Gastrocnemius medialis (tissue), 4 donors: ENCODE measurements around the gene IRF5. TPM values are rescaled to one million over a fixed set of nuclear protein-coding genes. Genes with fewer than 3 reads are reported as not detected.

Experiments used
- ATAC-seq, 2 donors: fragments of 150-250 bp; one replicate each; pipeline ENCODE4 v1.9.1; 2016
- DNase-seq, 2 donors: peaks; one replicate each; pipeline ENCODE4 v3.0.0-alpha.2; 2019
- H3K27ac ChIP-seq, 4 donors: fragments of 200-600 bp; sonication (generic); 1 replicate in 1 of 4; 2 replicates in 3 of 4; pipeline ENCODE4 v1.5.1; 2016 to 2018; ENCODE audit warnings: mild to moderate bottlenecking in 2 of 4, moderate library complexity in 1 of 4
- H3K27me3 ChIP-seq, 3 donors: fragments of 200-600 bp; sonication (generic) in 2 of 3; 1 replicate in 1 of 3; 2 replicates in 2 of 3; pipeline versions ENCODE4 v1.5.1 to v1.6.0; 2016 to 2019; ENCODE audit warnings: mild to moderate bottlenecking in 1 of 3, moderate library complexity in 1 of 3
- H3K36me3 ChIP-seq, 2 donors: fragments of 200-600 bp; sonication (generic) in 1 of 2; one replicate each; pipeline ENCODE4 v1.5.1; 2017 to 2018
- H3K4me1 ChIP-seq, 2 donors: fragments of 200-600 bp; sonication (generic) in 1 of 2; one replicate each; pipeline ENCODE4 v1.5.1; 2016 to 2017; ENCODE audit warnings: mild to moderate bottlenecking in 2 of 2
- H3K4me3 ChIP-seq, 4 donors: fragments of 200-600 bp; sonication (generic) in 3 of 4; 1 replicate in 1 of 4; 2 replicates in 3 of 4; pipeline ENCODE4 v1.5.1; 2016 to 2019; ENCODE audit warnings: mild to moderate bottlenecking in 2 of 4
- H3K9me3 ChIP-seq, 3 donors: fragments of 200-600 bp; sonication (generic) in 2 of 3; 1 replicate in 1 of 3; 2 replicates in 2 of 3; pipeline ENCODE4 v1.5.1; 2016 to 2019
- POLR2A ChIP-seq, 2 donors: fragments of 450-650 bp; IDR thresholded peaks; one replicate each; pipeline ENCODE4 v1.6.1; 2017; ENCODE audit warnings: antibody characterized with exemption in 2 of 2, mild to moderate bottlenecking in 2 of 2, moderate library complexity in 2 of 2
- in situ Hi-C, 4 donors: fragments of 200-750 bp; cut with MboI; loops; one replicate each; pipeline versions ENCODE4 v1.15.0 to v1.8.0; 2017; ENCODE audit warnings: low sequenced_read_pairs in 4 of 4
- intact Hi-C: fragments of 100-400 bp; cut with DNase I; formaldehyde crosslinking; loops from one replicate; pipeline ENCODE4 v1.15.1; 2023; ENCODE audit warnings: low total_unique reads
- total RNA-seq, 4 donors: library from RNA; depleted of rRNA; stranded (reverse); fragments of >200 nt; gene quantifications; one replicate each; pipeline versions ENCODE4 v1.1.0 to v1.2.3, GENCODE V29; 2016
- TF ChIP-seq, protein P1 (sequence below), 5 experiments: fragments of 450-650 bp in 3 of 5; fragments of 200-600 bp in 2 of 5; sonication (generic) in 2 of 5; IDR thresholded peaks in 4 of 5; conservative IDR thresholded peaks in 1 of 5; 1 replicate in 4 of 5; 2 replicates in 1 of 5; pipeline ENCODE4 v1.5.1; 2016 to 2019; ENCODE audit warnings: antibody characterized with exemption in 5 of 5, mild to moderate bottlenecking in 3 of 5, moderate library complexity in 3 of 5

Gene IRF5
- total RNA-seq, 4 donors from 2014 or later: 0.27 to 3.8 (median 2.8) TPM

- Histone ChIP-seq H3K27me3 (peaks cover 15 to 26% (median 25%) of the 10 kb centered on the region in 3 donors), H3K36me3 (no peaks in the 10 kb centered on the region), H3K27ac (no peak overlapping the region), H3K9me3 (no peaks in the 10 kb centered on the region), H3K4me1 (peaks cover 0 to 9% of the 10 kb centered on the region in 2 donors), H3K4me3 (no peak overlapping the region)
- intact Hi-C loops: no loop called here
- no peak for DNase-seq
- ATAC-seq: no peak
- in situ Hi-C loops: no loop called here
- TF ChIP-seq POLR2A (IDR thresholded peaks at IDR 0.05): no peak
- TF ChIP-seq, protein P1, sequence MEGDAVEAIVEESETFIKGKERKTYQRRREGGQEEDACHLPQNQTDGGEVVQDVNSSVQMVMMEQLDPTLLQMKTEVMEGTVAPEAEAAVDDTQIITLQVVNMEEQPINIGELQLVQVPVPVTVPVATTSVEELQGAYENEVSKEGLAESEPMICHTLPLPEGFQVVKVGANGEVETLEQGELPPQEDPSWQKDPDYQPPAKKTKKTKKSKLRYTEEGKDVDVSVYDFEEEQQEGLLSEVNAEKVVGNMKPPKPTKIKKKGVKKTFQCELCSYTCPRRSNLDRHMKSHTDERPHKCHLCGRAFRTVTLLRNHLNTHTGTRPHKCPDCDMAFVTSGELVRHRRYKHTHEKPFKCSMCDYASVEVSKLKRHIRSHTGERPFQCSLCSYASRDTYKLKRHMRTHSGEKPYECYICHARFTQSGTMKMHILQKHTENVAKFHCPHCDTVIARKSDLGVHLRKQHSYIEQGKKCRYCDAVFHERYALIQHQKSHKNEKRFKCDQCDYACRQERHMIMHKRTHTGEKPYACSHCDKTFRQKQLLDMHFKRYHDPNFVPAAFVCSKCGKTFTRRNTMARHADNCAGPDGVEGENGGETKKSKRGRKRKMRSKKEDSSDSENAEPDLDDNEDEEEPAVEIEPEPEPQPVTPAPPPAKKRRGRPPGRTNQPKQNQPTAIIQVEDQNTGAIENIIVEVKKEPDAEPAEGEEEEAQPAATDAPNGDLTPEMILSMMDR (IDR thresholded peaks at IDR 0.05 in 4 of 5, conservative IDR thresholded peaks at IDR 0.05 in 1 of 5): no peak
Measured at GRCh38 chr7:128918016-128918665, 19.6 kb upstream of the IRF5 start.

GRCh38 chr7:128919241-128919640 is 18.5 kb upstream of the IRF5 start:
- intact Hi-C loops: no loop called here
- peaks cover 15 to 32% (median 21%) of the 10 kb centered on the region in 3 donors for H3K27me3 ChIP-seq
- no peak for DNase-seq

GRCh38 chr7:128919881-128920799 is 17.6 kb upstream of the IRF5 start:
- Histone ChIP-seq H3K4me1 (peaks cover 0 to 7% of the 10 kb centered on the region in 2 donors), H3K27ac (no peak overlapping the region), H3K27me3 (peaks cover 12 to 23% (median 15%) of the 10 kb centered on the region in 3 donors), H3K4me3 (no peak overlapping the region), H3K9me3 (no peaks in the 10 kb centered on the region), H3K36me3 (no peaks in the 10 kb centered on the region)
- DNase-seq (no peak), ATAC-seq (no peak)
- intact Hi-C loops: no loop called here
- in situ Hi-C loops: loop anchor here in 1 of 4 donors (10.0 kb wide), 1 partner anchor 185 kb away; no protein-coding TSS in a partner anchor
- TF ChIP-seq POLR2A (IDR thresholded peaks at IDR 0.05): no peak
- TF ChIP-seq, protein P1 (IDR thresholded peaks at IDR 0.05 in 4 of 5, conservative IDR thresholded peaks at IDR 0.05 in 1 of 5): no peak

More at GRCh38 chr7:128919241-128919640, 18.5 kb upstream of the IRF5 start:
- no peak for ATAC-seq
- Histone ChIP-seq H3K4me1 (peaks cover 0 to 9% of the 10 kb centered on the region in 2 donors), H3K27ac (no peak overlapping the region), H3K9me3 (no peaks in the 10 kb centered on the region), H3K36me3 (no peaks in the 10 kb centered on the region), H3K4me3 (no peak overlapping the region)
- in situ Hi-C loops: no loop called here
- TF ChIP-seq, protein P1 (IDR thresholded peaks at IDR 0.05 in 4 of 5, conservative IDR thresholded peaks at IDR 0.05 in 1 of 5): no peak
- TF ChIP-seq POLR2A (IDR thresholded peaks at IDR 0.05): no peak

DNA sequence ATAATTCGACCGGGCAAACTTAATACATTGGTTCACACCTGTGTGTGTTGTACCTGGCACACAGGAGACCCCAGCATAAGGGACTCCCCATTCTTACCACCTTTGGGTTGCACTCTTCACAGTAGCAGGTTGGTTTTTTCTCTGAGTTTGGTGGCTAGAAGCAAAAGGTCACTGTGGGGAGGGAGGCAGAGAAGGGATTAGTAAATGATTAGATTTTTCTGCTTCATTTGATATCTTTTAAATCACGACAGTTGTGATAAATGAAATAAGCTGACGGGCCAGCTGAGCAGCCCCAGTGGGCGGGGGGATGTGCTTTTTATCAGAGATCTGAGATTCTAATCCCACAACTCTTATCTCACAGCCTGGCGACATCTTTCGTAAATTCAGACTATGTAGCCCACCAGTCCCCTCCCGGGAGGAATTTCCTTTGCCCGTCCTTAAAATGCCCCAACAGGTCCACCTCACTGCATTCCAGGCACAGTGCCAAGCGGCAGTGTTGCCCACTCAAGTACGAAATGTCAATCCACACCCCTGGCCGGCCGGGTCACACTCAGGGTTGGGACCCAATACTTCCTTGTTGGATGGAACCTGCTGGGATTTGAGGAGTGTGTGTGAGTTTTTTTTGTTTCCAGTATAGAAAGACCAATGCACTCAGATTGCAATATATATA is 16.7 kb upstream of the IRF5 start:
- Histone ChIP-seq H3K4me1 (no peaks in the 10 kb centered on the region), H3K4me3 (no peak overlapping the region), H3K9me3 (no peaks in the 10 kb centered on the region), H3K27me3 (peaks cover 3 to 15% (median 13%) of the 10 kb centered on the region in 3 donors), H3K36me3 (no peaks in the 10 kb centered on the region), H3K27ac (no peak overlapping the region)
- in situ Hi-C loops: loop anchor here in 1 of 4 donors (10.0 kb wide), 1 partner anchor 184 kb away; no protein-coding TSS in a partner anchor
- intact Hi-C loops: no loop called here
- TF ChIP-seq, protein P1 (IDR thresholded peaks at IDR 0.05 in 4 of 5, conservative IDR thresholded peaks at IDR 0.05 in 1 of 5): no peak
- TF ChIP-seq POLR2A (IDR thresholded peaks at IDR 0.05): no peak
- no peak for DNase-seq
- ATAC-seq: no peak
